H54 (cell line): ENCODE data around the gene APOA1.
"Not testable (repeated sequence)": the region's sequence is repeated elsewhere in the genome, so short reads cannot be mapped to it uniquely, and the experiment has no call there.

Experiments used
- DNase-seq: peaks from one replicate; pipeline ENCODE4 v3.0.0; 2011; ENCODE audit warnings: low spot score, mixed read lengths; ENCODE audit not compliant: insufficient read length
- FAIRE-seq: peaks from 3 replicates; lab custom pipeline; 2011; peaks lifted over from hg19 to GRCh38; lab: Jason Lieb, UNC
- POLR2A ChIP-seq: IDR thresholded peaks from 2 replicates; pipeline ENCODE4 v1.6.1; 2011; ENCODE audit warnings: low read depth, mild to moderate bottlenecking, low read length

Gene APOA1

DNA sequence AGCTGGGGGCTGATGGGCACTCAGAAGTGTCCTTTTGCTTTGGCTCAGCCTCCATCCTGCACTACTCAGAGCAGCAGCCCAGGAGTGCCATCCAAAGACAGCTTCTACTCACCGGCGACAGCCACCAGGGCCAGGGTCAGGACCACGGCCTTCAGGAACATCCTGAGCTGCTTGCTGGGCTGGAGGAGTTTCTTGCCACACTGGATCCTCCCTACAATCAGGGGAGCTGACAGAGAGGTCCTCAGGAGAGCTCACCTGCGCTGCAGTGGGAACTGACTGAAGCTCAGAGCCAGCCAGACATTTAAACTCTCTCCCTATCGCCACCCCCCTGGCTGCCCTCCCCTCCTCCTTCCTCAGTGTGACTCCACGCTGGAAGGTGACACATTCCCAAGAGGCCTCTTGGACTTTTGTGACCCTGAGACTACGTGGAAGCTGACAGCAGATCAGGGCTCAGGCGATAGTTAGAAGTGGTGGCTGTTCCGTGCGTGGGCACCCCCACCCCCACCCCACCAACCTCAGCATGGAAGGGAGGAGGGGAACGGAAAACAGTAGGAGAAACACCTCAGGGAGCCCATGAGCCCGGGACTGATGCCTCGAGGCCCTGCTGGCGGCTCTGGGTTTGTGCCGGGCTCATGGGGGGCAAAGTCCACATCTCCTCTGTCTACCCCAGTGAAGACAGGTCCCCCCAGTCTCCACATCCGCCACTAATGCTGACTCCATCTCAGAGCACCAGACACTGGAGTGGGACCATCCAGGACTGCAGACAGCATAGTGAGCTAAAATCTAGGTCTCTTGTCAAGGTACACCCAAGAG, 14.2 kb downstream of the APOA1 start, which contains the start of gene APOA4:
APOA4 (minus strand) TSS at position 274 of the 813 bp plus-strand sequence; CDS start at position 161, 113 bp downstream.
- TF ChIP-seq POLR2A: no peak
- FAIRE-seq: no peak
- DNase-seq: no peak

DNA sequence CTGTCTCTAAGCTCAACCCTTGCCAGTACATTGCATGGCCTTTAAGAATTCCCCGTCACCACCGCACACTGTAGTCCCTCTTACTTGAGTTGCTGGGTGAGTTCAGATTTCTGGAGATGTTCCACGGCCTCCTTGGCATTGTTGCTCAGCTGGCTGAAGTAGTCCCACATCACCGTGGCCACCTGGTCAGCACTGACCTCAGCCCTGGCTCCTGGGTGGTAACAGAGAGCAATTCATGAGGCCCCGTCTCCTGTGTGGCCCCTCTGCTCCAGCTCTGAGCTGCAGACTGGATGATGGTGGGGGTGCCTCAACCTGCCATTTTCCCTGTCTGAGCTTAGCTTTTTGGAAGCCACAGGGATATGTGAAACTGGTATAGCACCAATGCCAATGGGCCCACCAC, 14.8 kb downstream of the APOA1 start:
- no peak for FAIRE-seq
- TF ChIP-seq POLR2A: no peak
- DNase-seq: no peak

- FAIRE-seq (no peak), DNase-seq (no peak)
- no peak for TF ChIP-seq POLR2A
These were observed 16.1 kb downstream of the APOA1 start for GRCh38 chr11:116821050-116821918.

DNA sequence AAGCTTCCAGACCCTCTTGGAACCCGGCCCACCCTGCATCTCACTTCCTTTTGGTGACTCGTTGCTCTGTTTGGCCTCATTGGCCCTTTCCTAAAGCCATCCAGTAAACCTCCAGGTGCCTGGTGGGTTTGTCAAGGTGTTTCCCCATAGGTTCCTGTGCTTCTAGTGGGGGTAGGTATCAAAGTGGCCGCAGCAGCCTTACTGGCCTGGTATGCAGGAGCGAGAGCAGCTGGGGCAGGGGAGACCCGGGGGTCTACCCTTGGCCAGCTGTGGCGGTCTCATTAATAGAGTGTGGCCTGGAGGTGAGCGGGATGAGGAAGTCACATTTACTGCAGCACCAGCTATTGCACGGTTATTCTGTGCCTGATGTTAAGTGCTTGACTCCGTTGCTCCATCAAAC, 18.4 kb downstream of the APOA1 start:
- TF ChIP-seq POLR2A: no peak
- DNase-seq (no peak), FAIRE-seq (no peak)

GRCh38 chr11:116814502-116814901, 22.9 kb downstream of the APOA1 start:
- TF ChIP-seq POLR2A: no peak
- FAIRE-seq (no peak), DNase-seq (no peak)

DNA sequence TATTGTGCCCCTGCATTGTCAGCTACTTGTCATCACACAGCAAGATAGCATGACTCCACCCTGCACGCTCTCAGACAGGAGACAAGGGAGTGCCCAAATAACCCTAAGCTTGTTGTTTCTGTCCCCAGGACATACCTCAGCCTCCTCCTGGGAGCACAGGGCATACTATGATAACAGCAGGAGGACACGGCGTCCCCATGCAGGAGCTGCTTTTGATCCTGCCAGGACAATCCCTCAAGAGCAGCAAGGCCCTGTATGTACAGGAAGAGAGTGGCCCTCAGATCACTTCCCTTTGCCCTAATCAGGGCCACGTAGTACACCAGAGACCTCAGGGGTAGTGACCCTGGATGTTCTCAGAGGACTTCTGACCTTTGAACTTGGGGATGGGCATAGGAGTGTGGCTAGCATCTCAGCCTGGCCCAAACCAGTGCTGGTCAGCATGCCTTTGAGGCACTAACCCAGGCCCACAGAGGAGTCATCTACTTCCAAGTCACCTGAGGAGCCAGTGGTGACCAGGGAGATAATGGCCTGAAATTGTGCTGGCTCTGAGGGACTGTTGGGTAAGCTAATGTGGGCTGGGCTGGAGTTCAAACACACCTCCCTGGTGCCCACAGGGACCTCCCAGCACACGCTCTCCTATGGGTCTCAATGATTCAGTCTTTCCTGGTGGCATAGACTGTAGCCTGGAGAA, 23.5 kb downstream of the APOA1 start:
- no peak for TF ChIP-seq POLR2A
- FAIRE-seq: no peak
- no peak for DNase-seq

- no peak for FAIRE-seq
- DNase-seq: no peak
- TF ChIP-seq POLR2A: no peak
These were observed 24.3 kb downstream of the APOA1 start for GRCh38 chr11:116813170-116813569.

GRCh38 chr11:116812109-116812508, 25.3 kb downstream of the APOA1 start:
- no peak for DNase-seq
- FAIRE-seq: no peak
- TF ChIP-seq POLR2A: no peak

DNA sequence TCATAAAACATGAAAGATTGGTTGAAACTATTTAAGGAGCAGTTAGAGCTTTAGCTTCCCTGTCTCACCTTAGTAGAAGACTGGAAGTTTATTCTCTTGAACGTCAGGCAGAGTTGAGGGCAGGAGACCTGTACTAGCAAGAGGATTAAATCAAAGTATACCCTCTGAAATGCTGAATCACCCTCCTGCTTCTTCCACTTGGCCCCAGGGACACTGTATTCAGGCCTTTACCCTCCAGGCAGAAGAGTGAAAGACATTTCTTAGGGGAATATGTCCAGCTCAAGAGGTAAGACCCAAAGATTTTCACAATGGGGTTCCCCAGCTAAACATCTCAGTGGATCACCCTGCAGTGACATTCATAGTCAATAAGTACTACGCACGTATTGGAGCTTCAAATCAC, 26.2 kb downstream of the APOA1 start:
- FAIRE-seq (no peak), DNase-seq (no peak)
- no peak for TF ChIP-seq POLR2A

DNA sequence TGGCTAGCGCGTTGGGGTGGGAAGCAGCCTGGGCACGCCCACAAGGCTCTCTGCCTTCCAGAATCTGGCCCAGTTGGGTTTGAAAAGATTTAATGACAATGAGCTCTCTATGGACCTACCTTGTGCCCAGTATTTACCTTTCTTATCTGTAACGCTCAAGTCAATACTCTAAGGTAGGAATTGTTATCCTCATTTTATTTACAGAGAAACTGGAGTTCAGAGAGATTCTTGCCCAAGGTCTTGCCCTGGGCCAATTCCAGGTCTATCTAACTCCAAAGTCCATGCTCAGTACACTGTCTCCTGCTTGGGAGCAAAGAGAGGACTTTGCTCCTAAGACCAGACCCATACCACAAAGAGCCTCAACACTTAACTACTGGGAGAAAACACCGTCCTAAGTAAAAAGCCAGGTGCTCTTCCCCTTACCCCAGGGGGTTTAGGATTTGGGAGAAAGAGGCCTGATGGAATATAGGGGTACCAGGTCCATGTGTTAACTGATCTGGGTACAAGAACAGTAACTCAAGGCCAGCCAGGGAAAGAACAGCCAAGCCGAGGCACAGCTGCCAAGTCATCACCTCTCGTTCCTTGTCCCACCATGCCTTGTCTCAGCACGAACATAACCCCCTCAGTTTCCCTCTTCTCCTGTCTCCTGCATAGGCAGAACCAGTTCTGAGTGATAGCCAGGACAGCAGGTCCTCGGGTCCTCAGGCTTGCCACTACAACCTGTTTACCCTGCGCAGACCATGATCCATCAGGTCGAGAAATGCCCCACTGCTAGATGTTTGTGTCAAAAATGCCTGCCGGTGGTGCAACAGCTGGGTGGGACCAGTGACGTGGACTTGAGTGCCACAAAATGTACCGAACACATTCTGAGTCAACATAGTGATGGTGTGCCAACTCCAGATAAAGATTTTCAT, 28.9 kb downstream of the APOA1 start:
- no peak for TF ChIP-seq POLR2A
- FAIRE-seq (no peak), DNase-seq (no peak)

DNA sequence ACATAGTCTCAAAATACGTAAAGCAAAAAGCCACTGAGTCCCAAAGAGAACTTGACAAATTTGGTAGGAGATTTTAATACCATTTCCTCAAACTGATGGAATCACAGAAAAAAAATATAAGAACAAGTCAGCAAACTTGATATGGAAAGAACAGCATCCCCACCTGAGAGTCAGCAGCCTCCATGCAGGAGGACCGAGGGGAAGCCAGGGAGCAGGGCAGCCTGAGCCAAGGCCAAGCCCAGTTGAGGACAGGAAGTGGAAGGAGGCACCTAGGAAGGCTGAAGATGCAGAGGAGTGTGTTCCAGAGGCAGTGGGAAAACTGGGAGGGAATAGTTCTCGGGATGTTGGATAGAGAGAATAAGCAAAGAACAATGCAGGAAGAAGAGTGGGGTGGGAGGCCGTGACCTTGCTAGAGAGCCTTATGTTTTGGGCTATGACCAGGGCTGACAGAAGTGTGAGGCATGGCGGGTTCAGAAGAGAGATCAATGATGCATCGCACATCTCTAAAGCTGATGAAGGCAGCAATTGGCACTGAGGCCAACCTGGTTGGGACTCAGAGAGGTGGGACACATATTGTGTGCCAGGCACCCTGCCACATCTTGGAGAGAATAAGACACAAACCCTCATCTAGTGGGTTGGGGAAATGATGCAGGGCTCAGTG, 29.7 kb downstream of the APOA1 start:
- DNase-seq: no peak
- no peak for FAIRE-seq
- TF ChIP-seq POLR2A: no peak

DNA sequence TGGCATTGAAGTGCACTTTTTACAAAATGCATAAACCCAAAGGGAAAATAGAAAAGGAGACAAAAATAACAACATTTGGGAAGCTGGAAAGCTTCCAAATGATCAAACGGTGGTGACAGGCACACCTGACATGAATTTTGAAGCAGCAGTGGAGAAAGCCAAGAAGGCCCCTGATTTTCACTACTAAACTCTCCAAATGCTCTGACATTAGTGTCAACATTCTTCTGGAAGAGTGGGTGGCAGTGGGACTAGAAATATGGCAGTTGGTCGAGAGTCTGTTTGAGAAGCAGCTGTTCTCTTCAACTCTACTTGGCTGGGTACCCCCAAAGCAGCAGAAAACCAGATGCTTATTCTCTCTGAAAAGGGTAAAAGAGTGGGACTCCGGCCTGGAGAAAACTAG, 33.4 kb downstream of the APOA1 start:
- DNase-seq (no peak), FAIRE-seq (no peak)
- TF ChIP-seq POLR2A: no peak

DNA sequence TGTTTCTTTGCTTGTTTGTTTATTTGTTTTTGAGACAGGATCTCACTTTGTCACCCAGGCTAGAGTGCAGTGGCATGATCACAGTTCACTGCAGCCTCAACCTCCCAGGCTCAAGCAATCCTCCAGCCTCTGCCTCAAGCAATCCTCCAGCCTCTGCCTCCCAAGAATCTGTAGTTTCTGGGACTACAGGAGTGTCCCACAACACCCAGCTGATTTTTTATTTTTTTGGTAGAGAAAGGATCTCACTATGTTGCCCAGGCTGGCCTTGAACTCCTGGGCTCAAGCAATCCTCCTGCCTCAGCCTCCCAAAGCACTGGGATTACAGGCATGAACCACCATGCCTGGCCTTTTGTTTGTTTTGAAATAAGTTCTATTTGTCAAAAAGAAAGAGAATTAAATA, 35.8 kb downstream of the APOA1 start:
- not testable (repeated sequence) for FAIRE-seq, DNase-seq
